ENCODE data around the gene TSHR. TPM values are rescaled to one million over a fixed set of nuclear protein-coding genes. Genes with fewer than 3 reads are reported as not detected.
A peak's percentile ranks its signal among the peaks of the same experiment; 100 is the strongest.

Gene TSHR
- total RNA-seq, 4 donors from 2014 or later = 0.37 to 2.4 (median 0.85) TPM

DNA sequence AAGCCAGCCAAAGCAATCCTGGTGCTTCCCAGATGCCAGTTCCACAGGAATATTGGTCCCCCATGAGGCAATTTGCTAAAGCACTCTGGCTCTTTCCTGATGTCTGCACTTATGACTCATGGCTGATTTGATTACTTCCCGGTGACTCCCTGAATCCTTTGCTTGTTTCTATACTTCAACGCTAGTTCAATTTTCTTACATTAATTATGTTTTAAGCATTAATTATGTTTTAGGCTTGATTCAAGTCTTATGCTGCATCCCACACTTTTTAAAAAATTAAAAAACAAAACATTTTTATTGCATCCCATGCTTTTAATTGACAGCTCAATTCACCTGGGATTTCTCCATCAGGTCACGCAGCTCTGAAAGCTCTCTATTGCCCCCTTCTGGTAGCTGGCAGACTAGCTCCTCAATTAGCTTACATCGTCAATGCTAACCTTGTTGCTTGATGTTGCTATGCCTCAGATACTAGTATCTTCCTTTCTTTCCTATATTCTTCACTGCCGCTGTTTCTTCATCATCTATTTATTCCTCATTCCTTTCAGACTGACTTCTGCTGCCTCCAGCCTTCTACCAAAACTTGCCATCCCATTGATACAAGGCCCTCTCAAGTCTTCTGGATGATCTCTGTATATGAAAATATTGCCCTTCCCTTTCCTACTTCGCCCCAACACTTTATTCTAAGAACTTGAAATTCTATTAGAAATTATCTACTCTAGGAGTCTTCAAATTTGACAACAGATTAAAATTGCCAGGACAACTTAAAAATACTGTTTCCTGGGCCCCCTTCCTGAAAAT lies 32.0 kb downstream of the TSHR start:
- intact Hi-C loops (cut with DNase I; ENCODE audit: low total_unique reads) (loop anchor here (1.0 to 2.0 kb wide), 2 partner anchors 26 to 33 kb away; partner anchors contain the start of gene TSHR), in situ Hi-C loops (cut with MboI; ENCODE audit: low pct_ligation_motif_present in 1 of 4, low pct_unique_long_range_greater_than_20kb in 1 of 4, low sequenced_read_pairs in 3 of 4) (loop anchor here in 3 of 4 donors (5.0 to 25.0 kb wide), 2 partner anchors 35 to 475 kb away; no protein-coding TSS in a partner anchor)
- 31 to 33% methylated on average over 6 of the region's 6 CpGs for WGBS, 2 donors (ENCODE audit: low coverage in 1 of 2)
- no peaks in the 10 kb centered on the region for H3K9me3 ChIP-seq
- H3K36me3 ChIP-seq = no peaks in the 10 kb centered on the region
- peak; percentile 78 for DNase-seq
- H3K27me3 ChIP-seq = peaks cover 4% of the 10 kb centered on the region
- no peak overlapping the region for H3K4me3 ChIP-seq
- H3K27ac ChIP-seq = peak overlapping the region in 1 of 4 donors; percentile 2
- no peak for TF ChIP-seq POLR2AphosphoS5 (IDR thresholded peaks at IDR 0.05)
- TF ChIP-seq, protein P1, sequence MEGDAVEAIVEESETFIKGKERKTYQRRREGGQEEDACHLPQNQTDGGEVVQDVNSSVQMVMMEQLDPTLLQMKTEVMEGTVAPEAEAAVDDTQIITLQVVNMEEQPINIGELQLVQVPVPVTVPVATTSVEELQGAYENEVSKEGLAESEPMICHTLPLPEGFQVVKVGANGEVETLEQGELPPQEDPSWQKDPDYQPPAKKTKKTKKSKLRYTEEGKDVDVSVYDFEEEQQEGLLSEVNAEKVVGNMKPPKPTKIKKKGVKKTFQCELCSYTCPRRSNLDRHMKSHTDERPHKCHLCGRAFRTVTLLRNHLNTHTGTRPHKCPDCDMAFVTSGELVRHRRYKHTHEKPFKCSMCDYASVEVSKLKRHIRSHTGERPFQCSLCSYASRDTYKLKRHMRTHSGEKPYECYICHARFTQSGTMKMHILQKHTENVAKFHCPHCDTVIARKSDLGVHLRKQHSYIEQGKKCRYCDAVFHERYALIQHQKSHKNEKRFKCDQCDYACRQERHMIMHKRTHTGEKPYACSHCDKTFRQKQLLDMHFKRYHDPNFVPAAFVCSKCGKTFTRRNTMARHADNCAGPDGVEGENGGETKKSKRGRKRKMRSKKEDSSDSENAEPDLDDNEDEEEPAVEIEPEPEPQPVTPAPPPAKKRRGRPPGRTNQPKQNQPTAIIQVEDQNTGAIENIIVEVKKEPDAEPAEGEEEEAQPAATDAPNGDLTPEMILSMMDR (IDR thresholded peaks at IDR 0.05) = peak; percentile 90 to 95 (median 93)
- peaks cover 0 to 6% (median 2%) of the 10 kb centered on the region in 4 donors for H3K4me1 ChIP-seq

DNA sequence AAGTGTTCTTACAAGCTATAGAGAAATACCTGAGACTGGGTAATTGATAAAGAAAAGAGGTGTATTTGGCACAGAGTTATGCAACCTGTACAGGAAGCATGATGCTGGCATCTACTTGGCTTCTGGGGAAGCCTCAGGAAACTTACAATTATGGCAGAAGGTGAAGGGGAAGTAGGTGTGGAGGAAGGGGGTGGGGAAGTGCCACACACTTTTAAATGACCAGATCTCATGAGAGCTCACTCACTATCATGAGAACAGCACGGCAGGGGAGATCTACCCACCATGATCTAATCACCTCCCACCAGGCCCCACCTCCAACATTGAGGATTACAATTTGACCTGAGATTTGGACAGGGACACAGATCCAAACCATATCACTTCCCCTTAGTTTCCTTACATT lies 32.8 kb downstream of the TSHR start:
- Histone ChIP-seq H3K27me3 (peaks cover 4% of the 10 kb centered on the region), H3K4me3 (no peak overlapping the region), H3K9me3 (no peaks in the 10 kb centered on the region), H3K27ac (no peak overlapping the region), H3K36me3 (no peaks in the 10 kb centered on the region), H3K4me1 (peaks cover 0 to 6% (median 2%) of the 10 kb centered on the region in 4 donors)
- in situ Hi-C loops (cut with MboI; ENCODE audit: low pct_ligation_motif_present in 1 of 4, low pct_unique_long_range_greater_than_20kb in 1 of 4, low sequenced_read_pairs in 3 of 4) (loop anchor here in 3 of 4 donors (5.0 to 25.0 kb wide), 2 partner anchors 36 to 474 kb away; no protein-coding TSS in a partner anchor), intact Hi-C loops (cut with DNase I; ENCODE audit: low total_unique reads) (no loop called here)
- TF ChIP-seq EP300 (IDR thresholded peaks at IDR 0.05; ENCODE audit: low read depth) = no peak
- TF ChIP-seq POLR2A (IDR thresholded peaks at IDR 0.05) = no peak
- TF ChIP-seq, protein P1 (IDR thresholded peaks at IDR 0.05) = no peak
- no peak for DNase-seq
- WGBS, 2 donors (ENCODE audit: low coverage in 1 of 2) = 50 to 83% methylated on average over 1 of the region's 1 CpG

DNA sequence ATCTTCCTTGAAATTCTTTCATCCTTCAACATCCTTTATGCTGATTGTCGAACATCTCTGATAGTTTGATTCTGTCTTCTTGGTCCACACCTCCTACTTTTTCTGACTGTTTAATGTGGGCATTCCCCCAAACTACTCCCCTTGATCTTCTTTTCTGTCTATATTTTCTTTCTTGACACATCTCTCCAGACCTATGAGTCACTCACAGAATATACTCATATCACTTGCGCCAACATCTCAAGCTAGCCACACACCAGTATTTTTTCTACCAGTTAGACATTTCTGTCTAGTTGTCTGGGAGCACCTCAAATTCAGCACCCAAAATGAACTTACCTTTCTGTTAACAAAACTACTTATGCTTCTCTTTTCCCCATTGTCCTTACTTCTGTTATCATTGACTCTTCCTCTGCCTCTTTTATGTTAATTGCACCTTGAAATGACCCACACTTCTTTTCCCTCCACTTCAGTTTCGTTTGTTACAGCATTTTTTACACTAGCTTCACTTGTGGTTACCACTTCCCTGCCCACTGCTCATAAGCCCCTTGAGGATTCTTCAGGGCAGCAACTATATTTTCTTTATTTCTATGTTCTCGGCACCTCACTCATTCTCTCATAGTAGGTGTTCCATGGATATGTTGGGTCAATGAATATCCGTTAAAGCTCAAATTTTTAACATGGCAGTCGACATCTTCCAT lies 33.5 kb downstream of the TSHR start:
- in situ Hi-C loops (cut with MboI; ENCODE audit: low pct_ligation_motif_present in 1 of 4, low pct_unique_long_range_greater_than_20kb in 1 of 4, low sequenced_read_pairs in 3 of 4) = loop anchor here in 3 of 4 donors (5.0 to 25.0 kb wide), 2 partner anchors 37 to 473 kb away; no protein-coding TSS in a partner anchor

DNA sequence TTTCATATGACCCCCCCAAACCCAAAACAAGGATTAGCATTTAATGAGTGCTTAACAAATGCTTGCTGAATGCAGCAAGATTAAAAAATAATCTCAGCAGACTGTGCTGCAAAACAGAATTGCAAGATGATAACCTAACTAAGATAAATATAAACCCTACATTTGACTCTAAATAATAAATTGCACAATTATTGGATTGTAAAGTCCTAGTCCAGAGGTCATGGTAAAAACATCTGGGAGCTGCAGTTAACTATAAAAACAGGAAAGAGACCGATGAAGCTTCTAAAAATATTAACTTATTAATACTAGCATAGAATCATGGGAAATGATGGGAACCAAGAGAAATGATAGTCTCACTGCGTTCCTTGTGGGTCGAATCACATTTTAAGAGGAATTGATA lies 37.2 kb downstream of the TSHR start:
- in situ Hi-C loops (cut with MboI; ENCODE audit: low pct_ligation_motif_present in 1 of 4, low pct_unique_long_range_greater_than_20kb in 1 of 4, low sequenced_read_pairs in 3 of 4) = loop anchor here (10.0 to 25.0 kb wide), 2 partner anchors 172 to 470 kb away; no protein-coding TSS in a partner anchor
- no peak for TF ChIP-seq POLR2AphosphoS5 (IDR thresholded peaks at IDR 0.05)
- no peak for TF ChIP-seq POLR2A (IDR thresholded peaks at IDR 0.05)
- no peak for TF ChIP-seq EP300 (IDR thresholded peaks at IDR 0.05; ENCODE audit: low read depth)
- TF ChIP-seq, protein P1 (IDR thresholded peaks at IDR 0.05) = no peak
- Histone ChIP-seq H3K4me3 (no peak overlapping the region), H3K27ac (no peak overlapping the region), H3K4me1 (peaks cover 0 to 6% (median 0%) of the 10 kb centered on the region in 4 donors), H3K36me3 (no peaks in the 10 kb centered on the region), H3K27me3 (peaks cover 14% of the 10 kb centered on the region), H3K9me3 (no peaks in the 10 kb centered on the region)
- intact Hi-C loops (cut with DNase I; ENCODE audit: low total_unique reads) = no loop called here
- no peak for DNase-seq
- 66 to 79% methylated on average over 3 of the region's 3 CpGs for WGBS, 2 donors (ENCODE audit: low coverage in 1 of 2)

More for the DNA sequence above, 33.5 kb downstream of the TSHR start:
- no peak overlapping the region for H3K27ac ChIP-seq
- intact Hi-C loops (cut with DNase I; ENCODE audit: low total_unique reads) = no loop called here
- TF ChIP-seq POLR2AphosphoS5 (IDR thresholded peaks at IDR 0.05) = no peak
- TF ChIP-seq, protein P1 (IDR thresholded peaks at IDR 0.05) = no peak
- H3K4me3 ChIP-seq = no peak overlapping the region
- H3K27me3 ChIP-seq = peaks cover 4% of the 10 kb centered on the region
- DNase-seq = no peak
- WGBS, 2 donors (ENCODE audit: low coverage in 1 of 2) = 67 to 69% methylated on average over 6 of the region's 6 CpGs
- H3K36me3 ChIP-seq = no peaks in the 10 kb centered on the region
- no peaks in the 10 kb centered on the region for H3K9me3 ChIP-seq
- peaks cover 0 to 6% (median 2%) of the 10 kb centered on the region in 4 donors for H3K4me1 ChIP-seq
